GM18499 (cell line): ENCODE measurements around the gene RRAD.

ENCODE experiments used
- ATAC-seq: cut with Tn5 transposase; IDR thresholded peaks from one replicate; pipeline ENCODE4 v1.9.1; 2021; ENCODE audit warnings: moderate number of reproducible peaks; ENCODE audit not compliant: insufficient read depth, unreplicated experiment

The RRAD gene

GRCh38 chr16:66888647-66889615, 36.4 kb downstream of the RRAD start:
- ATAC-seq: no peak

GRCh38 chr16:66886914-66887313, 38.4 kb downstream of the RRAD start:
- no peak for ATAC-seq

GRCh38 chr16:66886321-66886720, 39.0 kb downstream of the RRAD start:
- no peak for ATAC-seq

GRCh38 chr16:66885491-66885890, 39.8 kb downstream of the RRAD start:
- no peak for ATAC-seq

- no peak for ATAC-seq
Measured at GRCh38 chr16:66882702-66883101, 42.6 kb downstream of the RRAD start.

- ATAC-seq: no peak
Measured at GRCh38 chr16:66881964-66882508, 43.3 kb downstream of the RRAD start.

GRCh38 chr16:66881560-66881959, 43.8 kb downstream of the RRAD start:
- ATAC-seq: no peak

GRCh38 chr16:66881014-66881417, 44.3 kb downstream of the RRAD start:
- ATAC-seq: no peak

GRCh38 chr16:66880288-66881013, 44.9 kb downstream of the RRAD start, which contains the start of gene PDP2:
Gene PDP2, plus strand, starts transcription at chr16:66880515. Its CDS starts 3,770 bp downstream, at chr16:66884285.
- peak; percentile 80 for ATAC-seq

- ATAC-seq: no peak
Measured at GRCh38 chr16:66878067-66878466, 47.3 kb downstream of the RRAD start.

- ATAC-seq: no peak
Measured at GRCh38 chr16:66874079-66874775, 51.1 kb downstream of the RRAD start.

- ATAC-seq: no peak
Measured at GRCh38 chr16:66873685-66874055, 51.7 kb downstream of the RRAD start.

- peak; percentile 78 for ATAC-seq
Measured at GRCh38 chr16:66872943-66873684, 52.2 kb downstream of the RRAD start.

GRCh38 chr16:66872559-66872942, 52.8 kb downstream of the RRAD start:
- ATAC-seq: no peak

- ATAC-seq: no peak
Measured at GRCh38 chr16:66871840-66872239, 53.5 kb downstream of the RRAD start.
